Activated CD8-positive, alpha-beta memory T cell treated with anti-CD3 and anti-CD28 coated beads, Interleukin-2, amount 50 U/mL, for 48 hours (primary cell): Measurements from ENCODE around the gene PAPPA2.
"Not testable (repeated sequence)": the region's sequence is repeated elsewhere in the genome, so short reads cannot be mapped to it uniquely, and the experiment has no call there.

Experiments
- DNase-seq: peaks from one replicate; pipeline ENCODE4 v3.0.0-alpha.2; 2020

The PAPPA2 gene

DNA sequence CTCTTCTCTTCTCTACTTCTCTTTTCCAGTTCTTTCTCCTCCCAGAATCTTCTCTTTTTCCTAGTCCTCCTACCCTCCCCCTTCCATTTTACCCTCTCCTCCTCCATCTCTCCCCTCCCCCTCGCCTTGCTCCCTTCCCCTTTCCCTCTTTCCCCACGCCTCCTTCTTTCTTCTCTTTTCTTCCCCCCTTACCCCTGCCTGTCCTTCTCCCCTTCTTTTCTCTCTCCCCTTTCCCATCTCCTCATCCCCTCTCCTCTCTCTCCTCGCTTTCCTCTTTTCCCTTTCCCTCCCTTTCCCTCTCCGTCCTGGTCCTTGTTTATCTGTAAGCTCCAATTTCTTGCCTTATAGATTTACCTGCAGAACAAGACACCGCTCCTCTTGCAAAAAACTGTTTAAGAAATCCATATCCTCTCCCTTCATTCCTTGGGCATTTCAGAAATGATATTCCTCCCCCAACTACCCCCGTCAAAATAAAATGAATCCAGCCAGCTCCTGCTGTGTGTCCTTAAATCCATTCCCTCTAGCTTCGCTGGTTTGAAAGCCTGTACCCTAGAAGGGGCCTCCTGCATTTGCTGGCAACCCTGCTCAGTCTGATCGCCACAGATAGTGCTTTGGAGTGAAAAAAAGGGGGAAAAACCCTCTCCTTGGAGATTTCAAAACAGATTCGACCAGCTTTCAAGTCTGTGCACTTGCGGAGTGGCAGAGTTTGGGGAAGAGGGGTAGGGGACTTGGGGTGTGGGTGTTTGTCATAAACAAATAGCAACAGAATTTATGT is 89.4 kb downstream of the PAPPA2 start:
- no peak for DNase-seq

DNA sequence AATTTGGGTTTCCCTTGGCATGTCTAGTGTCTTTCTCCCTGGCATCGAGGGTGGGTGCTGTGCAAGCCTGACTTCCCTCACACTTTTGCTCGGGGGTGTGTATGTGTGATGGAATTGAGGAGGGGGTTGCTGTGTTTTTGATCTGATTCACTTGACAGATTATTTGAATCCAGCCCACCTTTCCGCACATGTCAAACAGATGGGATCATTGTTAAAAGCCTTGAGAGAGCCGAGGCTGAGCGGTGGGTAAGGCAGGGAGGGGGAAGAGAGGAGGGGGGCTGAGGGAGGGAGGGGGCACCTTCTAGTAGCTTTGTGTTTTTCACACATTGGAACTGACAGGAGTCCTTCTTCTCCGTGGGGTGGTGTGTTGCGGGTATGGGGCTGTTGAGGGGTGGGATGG is 90.0 kb downstream of the PAPPA2 start:
- DNase-seq = no peak

GRCh38 chr1:176556288-176556687 is 93.3 kb downstream of the PAPPA2 start:
- DNase-seq = no peak

- no peak for DNase-seq
Measured at GRCh38 chr1:176557543-176558258, 94.7 kb downstream of the PAPPA2 start.

DNA sequence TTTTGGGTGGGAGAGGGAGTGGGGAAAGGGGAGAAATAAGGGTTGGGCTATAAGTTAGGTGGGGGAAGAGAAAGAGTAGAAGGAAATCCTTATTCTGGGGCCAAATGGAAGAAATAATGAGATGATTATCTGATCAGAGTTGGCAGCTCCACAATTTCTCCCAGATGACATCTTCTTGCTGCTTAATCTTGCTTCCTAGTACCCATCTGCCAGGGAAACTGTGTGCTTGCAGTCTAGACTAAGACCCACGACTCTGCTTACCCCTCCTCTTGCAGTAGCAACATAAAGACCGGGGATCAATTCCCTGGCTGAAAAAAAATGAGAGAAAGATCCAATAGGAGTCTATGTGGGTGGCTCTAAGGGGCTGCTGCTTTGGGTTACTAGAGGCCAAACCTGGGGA is 95.6 kb downstream of the PAPPA2 start:
- DNase-seq = no peak

DNA sequence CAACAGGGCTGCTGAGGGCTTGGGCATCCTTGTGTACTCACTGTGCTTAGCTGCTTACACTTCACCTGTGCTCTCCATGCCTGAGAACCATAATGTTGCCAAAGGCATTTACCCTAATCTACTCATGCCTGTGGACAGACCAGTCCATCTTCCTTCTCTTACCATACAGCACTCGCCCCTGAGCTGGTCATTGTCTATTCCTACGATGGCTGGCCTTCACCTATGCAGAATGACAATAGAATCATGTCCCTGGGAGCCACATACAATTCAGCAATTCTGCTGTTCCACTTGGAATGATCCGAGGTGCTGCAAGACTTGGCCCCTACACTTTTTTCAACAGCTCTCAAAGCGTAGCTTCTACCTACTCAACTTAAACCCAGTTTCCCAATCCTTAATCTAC is 96.5 kb downstream of the PAPPA2 start:
- no peak for DNase-seq

DNA sequence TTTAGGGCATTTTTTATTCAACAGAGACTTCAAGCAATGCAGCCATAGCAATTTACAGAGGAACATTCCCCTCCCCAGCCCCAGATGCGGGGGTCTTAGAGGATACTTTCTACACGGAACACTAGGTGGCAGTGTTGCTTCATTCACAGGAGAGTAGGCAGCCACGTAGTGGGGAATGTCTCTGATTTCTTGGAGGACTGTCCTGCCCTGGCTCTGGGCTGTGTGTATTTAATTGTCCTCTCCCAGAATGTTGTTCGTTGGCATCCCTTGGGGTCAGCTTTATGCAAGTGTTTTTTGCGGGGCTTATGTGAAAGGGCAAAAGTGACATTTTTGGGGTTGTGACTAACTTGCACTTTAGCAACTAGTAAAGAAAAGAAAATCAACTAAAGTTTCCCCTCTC is 96.9 kb downstream of the PAPPA2 start:
- DNase-seq = peak; percentile 54

GRCh38 chr1:176560681-176561080 is 97.7 kb downstream of the PAPPA2 start:
- no peak for DNase-seq

DNA sequence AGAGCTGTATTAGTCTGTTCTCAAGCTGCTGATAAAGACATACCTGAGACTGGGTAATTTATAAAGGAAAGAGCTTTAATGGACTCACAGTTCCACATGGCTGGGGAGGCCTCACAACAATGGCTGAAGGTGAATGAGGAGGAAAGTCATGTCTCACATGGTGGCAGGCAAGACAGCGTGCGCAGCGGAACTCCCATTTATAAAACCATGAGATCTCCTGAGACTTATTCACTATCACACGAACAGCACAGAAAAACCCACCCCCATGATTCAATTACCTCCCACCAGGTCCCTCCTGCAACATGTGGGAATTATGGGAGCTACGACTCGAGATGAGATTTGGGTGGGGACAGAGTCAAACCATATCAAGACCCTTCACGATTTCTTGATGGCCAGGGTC is 98.8 kb downstream of the PAPPA2 start:
- not testable (repeated sequence) for DNase-seq

DNA sequence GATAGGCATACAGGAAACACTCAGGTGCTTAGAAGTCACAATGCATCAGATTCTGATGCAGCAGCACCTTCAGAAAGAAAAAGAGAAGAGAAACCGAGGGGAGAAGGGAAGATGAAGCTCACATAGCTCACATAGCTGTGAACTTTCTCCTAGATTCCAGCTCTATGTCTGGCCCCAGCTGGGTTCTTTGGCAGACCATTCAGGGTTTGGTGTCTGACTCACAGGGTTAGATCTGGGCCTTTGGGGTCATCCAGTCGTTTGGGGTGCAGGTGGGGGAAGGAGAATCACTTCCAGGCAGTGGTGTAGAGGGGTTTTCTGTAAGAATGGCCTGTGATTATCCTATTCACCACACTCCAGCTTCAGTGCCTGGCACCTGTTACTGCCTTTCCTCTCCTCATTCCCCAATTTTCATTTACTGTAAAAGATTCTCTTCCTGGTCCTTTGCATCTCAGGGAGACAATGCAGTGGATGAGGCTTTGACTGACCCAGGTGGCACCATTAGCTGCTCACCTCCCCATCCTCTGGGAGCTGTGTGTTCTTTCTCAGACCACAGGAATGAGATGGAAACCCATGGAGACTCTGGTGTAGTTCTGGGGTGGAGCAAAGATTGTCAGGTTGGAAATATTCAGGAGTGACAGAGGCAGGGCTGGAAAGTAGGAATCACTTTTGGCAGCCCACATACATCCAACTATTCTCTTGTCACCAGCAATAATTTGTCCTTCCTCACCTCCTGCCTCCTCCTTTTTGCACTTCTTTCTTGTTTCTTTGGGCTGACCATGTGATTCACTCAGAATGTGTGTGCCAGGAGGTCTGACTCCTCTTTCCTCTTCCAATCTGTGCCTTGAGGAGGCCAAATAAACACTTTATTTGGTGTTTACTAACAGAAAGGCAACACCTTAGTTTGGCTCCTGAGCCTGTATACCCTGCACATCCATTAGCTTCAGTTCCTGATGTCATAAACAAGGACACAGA is 103.3 kb downstream of the PAPPA2 start:
- no peak for DNase-seq

GRCh38 chr1:176567190-176567794 is 104.3 kb downstream of the PAPPA2 start:
- no peak for DNase-seq

GRCh38 chr1:176568185-176568584 is 105.2 kb downstream of the PAPPA2 start:
- no peak for DNase-seq

GRCh38 chr1:176574756-176575155 is 111.8 kb downstream of the PAPPA2 start:
- DNase-seq = no peak

DNA sequence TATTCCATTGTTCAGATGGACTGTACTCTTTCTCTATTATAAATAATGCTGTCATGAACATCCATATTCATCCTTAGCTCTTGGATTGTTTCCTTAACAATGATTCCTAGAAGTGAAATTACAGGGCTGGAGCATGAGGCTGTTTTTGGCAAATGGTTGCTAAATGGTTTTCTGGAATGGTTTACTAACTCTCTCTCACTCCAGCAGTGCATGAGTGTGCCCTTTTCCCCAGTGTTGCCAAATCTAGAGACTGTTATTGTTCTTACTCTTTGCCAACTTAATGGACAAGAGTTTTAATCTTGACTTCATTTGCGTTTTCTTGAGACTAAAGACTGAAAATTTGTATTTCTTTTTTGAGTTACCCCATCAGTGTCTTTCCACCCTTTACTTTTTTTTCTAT is 113.0 kb downstream of the PAPPA2 start:
- DNase-seq = no peak

GRCh38 chr1:176576670-176577069 is 113.7 kb downstream of the PAPPA2 start:
- DNase-seq = no peak

DNA sequence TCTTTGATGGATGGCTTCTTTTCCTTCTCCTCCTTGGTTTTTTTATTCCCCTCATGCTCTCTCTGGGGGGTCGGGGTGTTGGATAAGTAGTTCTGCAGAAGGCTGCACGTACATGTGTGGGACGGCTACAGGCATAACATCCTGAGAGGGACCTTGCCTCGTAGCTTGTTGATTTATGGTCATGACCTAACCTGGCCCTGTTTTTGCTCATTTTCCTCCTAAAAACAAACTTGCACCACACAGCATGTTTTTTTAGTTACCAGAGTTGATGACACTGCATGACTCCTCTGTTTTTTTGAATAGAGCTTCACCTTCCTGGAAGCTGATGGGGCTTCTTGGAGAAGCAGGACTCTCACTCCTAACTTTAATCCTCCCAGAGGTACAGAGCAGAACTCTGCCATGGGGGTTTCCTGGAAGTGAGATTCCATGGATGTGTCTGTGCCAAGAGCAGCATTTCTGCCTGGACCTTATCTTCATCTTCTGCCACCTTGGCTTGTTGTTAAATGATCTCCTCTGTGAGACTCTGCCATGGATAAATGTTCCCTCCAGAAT is 114.7 kb downstream of the PAPPA2 start:
- no peak for DNase-seq

GRCh38 chr1:176579087-176579486 is 116.1 kb downstream of the PAPPA2 start:
- DNase-seq = no peak

DNA sequence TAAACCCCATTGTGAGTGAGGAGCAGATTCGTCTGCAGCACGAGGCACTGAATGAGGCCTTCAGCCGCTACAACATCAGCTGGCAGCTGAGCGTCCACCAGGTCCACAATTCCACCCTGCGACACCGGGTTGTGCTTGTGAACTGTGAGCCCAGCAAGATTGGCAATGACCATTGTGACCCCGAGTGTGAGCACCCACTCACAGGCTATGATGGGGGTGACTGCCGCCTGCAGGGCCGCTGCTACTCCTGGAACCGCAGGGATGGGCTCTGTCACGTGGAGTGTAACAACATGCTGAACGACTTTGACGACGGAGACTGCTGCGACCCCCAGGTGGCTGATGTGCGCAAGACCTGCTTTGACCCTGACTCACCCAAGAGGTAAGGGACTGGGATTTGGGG is 132.2 kb downstream of the PAPPA2 start:
- DNase-seq = no peak

GRCh38 chr1:176601348-176601747 is 138.4 kb downstream of the PAPPA2 start:
- DNase-seq = no peak

DNA sequence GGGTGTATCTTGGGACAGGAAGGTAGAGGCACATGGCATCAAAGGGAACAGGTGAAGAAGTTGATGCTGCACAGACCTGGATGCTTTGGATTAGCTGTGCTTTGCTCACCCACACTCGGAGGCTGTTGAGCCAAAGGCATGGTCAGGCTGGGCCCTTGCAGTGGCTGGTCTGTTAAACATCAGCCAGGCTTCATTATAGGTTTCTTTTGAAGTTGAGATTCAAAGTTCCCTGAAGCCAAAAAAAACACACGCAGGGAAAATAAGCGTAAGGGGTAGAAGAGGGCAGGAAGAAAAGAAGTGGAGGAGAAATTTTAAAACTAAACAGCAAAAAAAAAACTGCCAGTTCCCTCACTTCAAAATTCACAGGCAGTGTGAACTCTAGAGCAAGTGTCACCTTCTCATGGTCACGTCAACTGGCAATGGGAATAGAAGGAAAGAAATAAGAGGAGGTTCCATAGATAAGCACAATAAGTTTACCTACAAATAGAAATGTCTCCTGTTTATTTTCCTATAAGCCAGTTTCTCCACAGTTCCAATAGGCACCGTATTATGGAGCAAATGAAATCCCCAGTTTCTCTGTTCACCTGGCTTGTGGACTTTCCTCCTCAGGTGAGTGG is 139.5 kb downstream of the PAPPA2 start:
- DNase-seq = no peak

- no peak for DNase-seq
Measured at GRCh38 chr1:176603696-176604095, 140.7 kb downstream of the PAPPA2 start.

DNA sequence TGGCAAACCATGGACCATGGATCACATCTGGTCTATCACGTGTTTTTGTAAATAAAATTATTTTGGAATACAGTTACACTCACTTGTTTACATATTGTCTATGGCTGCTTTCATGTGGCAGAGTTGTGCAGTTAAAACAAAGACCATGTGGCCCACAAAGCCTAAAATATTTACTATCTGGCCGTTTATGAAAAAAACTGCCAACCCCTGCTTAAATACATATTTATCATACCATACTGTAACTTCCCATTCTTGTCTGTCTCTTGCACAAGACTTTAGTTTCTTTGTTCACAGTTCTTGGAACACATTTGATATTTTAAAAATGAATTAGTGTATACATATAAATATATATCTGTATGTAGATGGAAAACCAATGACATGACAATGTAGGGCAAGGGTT is 141.5 kb downstream of the PAPPA2 start:
- no peak for DNase-seq
